Parathyroid adenoma (tissue), 2 donors: ENCODE results near the gene PAN3.
"Not testable (repeated sequence)": the region's sequence is repeated elsewhere in the genome, so short reads cannot be mapped to it uniquely, and the experiment has no call there.

Experiments used
- H2AFZ ChIP-seq: fragments of 300-600 bp; sonication (generic); one replicate; pipeline ENCODE4 v1.7.0; 2017; ENCODE audit warnings: antibody characterized with exemption, mild to moderate bottlenecking
- H3K27ac ChIP-seq: fragments of 300-600 bp; sonication (generic); one replicate; pipeline ENCODE4 v1.7.0; 2017
- H3K27me3 ChIP-seq: fragments of 300-600 bp; sonication (generic); one replicate; pipeline ENCODE4 v1.7.0; 2017; ENCODE audit warnings: low read length; ENCODE audit not compliant: control insufficient read depth, insufficient read depth
- H3K36me3 ChIP-seq: fragments of 300-600 bp; sonication (generic); one replicate; pipeline ENCODE4 v1.7.0; 2017; ENCODE audit warnings: low read length; ENCODE audit not compliant: control insufficient read depth, insufficient read depth
- H3K4me1 ChIP-seq: fragments of 300-600 bp; sonication (generic); one replicate; pipeline ENCODE4 v1.7.0; 2017; ENCODE audit warnings: control low read depth
- H3K4me2 ChIP-seq: fragments of 300-600 bp; sonication (generic); one replicate; pipeline ENCODE4 v1.7.0; 2017; ENCODE audit warnings: low read length
- H3K4me3 ChIP-seq: fragments of 300-600 bp; sonication (generic); one replicate; pipeline ENCODE4 v1.7.0; 2017; ENCODE audit warnings: low read depth, low read length
- H3K79me2 ChIP-seq: fragments of 300-600 bp; sonication (generic); one replicate; pipeline ENCODE4 v1.7.0; 2017; ENCODE audit warnings: control low read depth
- H3K9ac ChIP-seq: fragments of 300-600 bp; sonication (generic); one replicate; pipeline ENCODE4 v1.7.0; 2017; ENCODE audit warnings: mild to moderate bottlenecking
- H3K9me3 ChIP-seq: fragments of 300-600 bp; sonication (generic); one replicate; pipeline ENCODE4 v1.7.0; 2017; ENCODE audit warnings: low read length; ENCODE audit not compliant: control insufficient read depth
- TF ChIP-seq, protein P1 (sequence below): fragments of 300-600 bp; sonication (generic); IDR thresholded peaks from one replicate; pipeline ENCODE4 v1.7.0; 2017; ENCODE audit warnings: antibody characterized with exemption, mild to moderate bottlenecking
- donor health status: primary hyperparathyroidism.

Gene PAN3

DNA sequence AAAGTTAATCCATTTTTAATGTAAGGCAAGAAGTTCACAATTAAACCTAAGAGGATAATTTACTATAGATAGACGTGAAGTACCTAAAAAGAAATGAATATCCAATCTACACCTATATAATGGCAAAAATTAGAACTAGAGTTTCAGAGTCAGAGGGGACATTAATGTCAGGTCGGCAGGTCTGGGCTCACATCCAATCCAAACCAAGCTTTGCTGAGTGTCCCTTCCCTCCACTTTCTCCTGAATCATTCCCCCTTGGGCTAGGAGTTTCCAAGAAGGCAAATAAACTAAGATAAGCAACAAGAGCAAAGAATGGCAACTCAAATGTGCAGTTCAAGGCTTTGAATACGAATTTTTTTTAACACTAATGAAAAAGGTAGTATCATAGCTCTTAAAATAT lies 40.8 kb upstream of the PAN3 start:
- H3K27ac ChIP-seq: no peak overlapping the region
- TF ChIP-seq, protein P1, sequence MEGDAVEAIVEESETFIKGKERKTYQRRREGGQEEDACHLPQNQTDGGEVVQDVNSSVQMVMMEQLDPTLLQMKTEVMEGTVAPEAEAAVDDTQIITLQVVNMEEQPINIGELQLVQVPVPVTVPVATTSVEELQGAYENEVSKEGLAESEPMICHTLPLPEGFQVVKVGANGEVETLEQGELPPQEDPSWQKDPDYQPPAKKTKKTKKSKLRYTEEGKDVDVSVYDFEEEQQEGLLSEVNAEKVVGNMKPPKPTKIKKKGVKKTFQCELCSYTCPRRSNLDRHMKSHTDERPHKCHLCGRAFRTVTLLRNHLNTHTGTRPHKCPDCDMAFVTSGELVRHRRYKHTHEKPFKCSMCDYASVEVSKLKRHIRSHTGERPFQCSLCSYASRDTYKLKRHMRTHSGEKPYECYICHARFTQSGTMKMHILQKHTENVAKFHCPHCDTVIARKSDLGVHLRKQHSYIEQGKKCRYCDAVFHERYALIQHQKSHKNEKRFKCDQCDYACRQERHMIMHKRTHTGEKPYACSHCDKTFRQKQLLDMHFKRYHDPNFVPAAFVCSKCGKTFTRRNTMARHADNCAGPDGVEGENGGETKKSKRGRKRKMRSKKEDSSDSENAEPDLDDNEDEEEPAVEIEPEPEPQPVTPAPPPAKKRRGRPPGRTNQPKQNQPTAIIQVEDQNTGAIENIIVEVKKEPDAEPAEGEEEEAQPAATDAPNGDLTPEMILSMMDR: no peak
- no peaks in the 10 kb centered on the region for H3K4me1 ChIP-seq
- peaks cover 4% of the 10 kb centered on the region for H3K9me3 ChIP-seq
- H3K27me3 ChIP-seq: peaks cover 3% of the 10 kb centered on the region
- no peak overlapping the region for H2AFZ ChIP-seq
- no peaks in the 10 kb centered on the region for H3K79me2 ChIP-seq
- no peak overlapping the region for H3K9ac ChIP-seq
- no peaks in the 10 kb centered on the region for H3K36me3 ChIP-seq
- no peak overlapping the region for H3K4me2 ChIP-seq
- no peak overlapping the region for H3K4me3 ChIP-seq

DNA sequence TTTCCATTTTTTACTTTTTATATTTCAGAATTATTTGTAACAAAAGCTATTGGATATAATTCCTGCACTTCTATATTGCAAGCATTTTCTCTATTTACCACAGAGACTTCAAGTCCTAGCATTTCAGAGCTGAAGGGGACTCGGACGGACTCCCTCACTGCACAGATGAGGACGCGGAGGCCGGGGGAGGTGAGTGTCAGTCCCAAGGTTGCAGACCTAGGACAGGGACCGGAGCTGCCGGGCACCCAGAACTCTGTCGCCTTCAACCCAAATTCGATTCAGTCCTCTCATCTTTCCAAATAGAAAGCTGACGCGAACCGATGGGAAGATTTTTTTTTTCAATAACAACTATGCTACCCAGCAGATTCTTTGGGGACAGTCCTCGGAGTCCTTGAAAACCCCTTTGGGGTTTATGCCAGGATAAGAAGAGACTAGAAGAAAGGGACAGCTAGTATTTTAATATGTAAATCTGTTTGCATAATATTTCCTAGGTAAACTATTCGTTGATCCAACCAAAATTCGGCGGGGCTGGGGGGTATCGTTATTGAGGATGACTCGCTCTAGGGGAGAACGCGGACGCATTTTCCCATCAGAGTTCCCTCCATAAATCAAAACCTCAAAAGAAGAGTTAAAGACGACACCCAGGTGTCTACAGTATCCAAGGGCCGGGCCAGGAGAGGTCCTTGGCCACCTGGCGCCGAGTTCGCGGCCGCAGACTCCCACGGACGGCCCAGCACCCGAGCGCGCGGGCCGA lies 38.8 kb upstream of the PAN3 start:
- Histone ChIP-seq H3K4me2 (peak overlapping the region; percentile 67), H3K4me3 (no peak overlapping the region), H3K9me3 (peaks cover 4% of the 10 kb centered on the region), H3K79me2 (no peaks in the 10 kb centered on the region), H3K27ac (no peak overlapping the region), H3K27me3 (peaks cover 3% of the 10 kb centered on the region), H2AFZ (no peak overlapping the region), H3K9ac (no peak overlapping the region), H3K4me1 (no peaks in the 10 kb centered on the region), H3K36me3 (no peaks in the 10 kb centered on the region)
- TF ChIP-seq, protein P1: no peak

DNA sequence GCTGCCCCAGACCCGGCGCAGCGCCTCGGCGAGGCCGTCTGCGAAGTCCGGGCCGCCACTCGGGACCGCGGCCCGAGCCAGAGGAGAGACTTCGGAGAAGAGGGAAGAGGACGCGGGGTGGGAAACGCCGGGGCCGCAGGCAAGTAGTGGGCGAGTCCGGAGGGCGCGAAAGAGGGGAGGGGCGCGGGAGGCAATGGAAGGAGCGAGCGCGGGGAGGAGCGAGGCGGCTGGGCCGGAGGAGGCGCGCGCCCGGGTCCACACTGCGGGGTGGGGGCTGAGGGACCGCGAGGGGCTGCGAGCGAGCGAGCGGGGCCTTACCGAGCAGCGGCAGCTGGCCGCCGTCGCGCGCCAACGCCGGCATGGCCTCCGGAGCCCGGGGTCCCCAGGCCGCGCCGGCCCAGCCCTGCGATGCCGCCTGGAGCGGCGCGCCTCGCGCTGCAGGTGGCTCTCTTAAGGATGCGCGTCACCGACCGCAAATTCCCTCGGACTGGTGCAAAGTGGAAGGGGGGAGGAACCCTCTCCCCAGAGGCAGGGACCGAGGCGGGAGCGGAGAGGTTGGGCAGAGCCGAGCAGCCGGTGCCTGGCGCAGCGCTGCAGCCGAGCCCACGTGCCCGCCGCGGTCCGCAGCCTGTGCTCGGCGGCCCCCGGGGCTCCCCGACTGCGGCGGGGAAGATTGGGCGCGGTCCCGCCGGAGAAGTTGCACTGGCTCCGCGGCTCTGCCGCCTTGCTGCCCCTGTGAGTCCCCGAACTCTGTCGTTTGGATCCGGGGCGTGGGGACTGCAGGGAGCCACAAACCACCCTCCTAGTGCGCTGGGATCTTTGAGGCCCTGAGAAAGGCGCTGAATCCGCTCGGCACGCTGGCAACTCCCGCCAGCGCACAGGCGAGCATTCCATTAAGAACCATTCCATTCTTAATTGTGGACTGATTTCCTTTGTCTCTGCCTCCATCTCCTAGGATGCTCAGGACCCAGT lies 37.9 kb upstream of the PAN3 start, which contains the start of gene FLT3:
TSS of gene FLT3 (minus strand) at position 427 of the 972 bp plus-strand sequence. CDS start at position 361, 66 bp downstream.
- Histone ChIP-seq H3K9me3 (peaks cover 4% of the 10 kb centered on the region), H3K36me3 (no peaks in the 10 kb centered on the region), H2AFZ (peak within 1 kb of the TSS; percentile 56), H3K4me1 (no peaks in the 10 kb centered on the region), H3K27me3 (peaks cover 3% of the 10 kb centered on the region), H3K4me2 (peak within 1 kb of the TSS; percentile 67), H3K9ac (no peak within 1 kb of the TSS), H3K27ac (no peak within 1 kb of the TSS), H3K4me3 (peak within 1 kb of the TSS; percentile 16), H3K79me2 (no peaks in the 10 kb centered on the region)
- TF ChIP-seq, protein P1: no peak

DNA sequence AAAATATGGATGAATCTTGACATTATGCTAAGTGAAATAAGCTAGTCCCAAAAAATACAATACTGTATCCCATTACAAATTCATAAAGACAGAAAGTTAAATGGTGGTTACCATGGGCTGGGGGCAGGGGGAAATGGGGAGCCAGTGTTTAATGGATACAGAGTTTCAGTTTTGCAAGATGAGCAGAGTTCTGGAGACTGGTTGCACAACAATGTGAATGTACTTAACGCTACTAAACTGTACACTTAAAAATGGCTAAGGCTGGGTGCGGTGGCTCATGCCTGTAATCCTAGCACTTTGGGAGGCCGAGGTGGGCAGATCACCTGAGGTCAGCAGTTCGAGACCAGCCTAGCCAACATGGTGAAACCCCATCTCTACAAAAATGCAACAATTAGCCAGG lies 36.5 kb upstream of the PAN3 start:
- H3K4me2 ChIP-seq, H3K27me3 ChIP-seq, H3K9me3 ChIP-seq, H2AFZ ChIP-seq, H3K27ac ChIP-seq, H3K36me3 ChIP-seq, H3K79me2 ChIP-seq, H3K4me3 ChIP-seq, H3K9ac ChIP-seq, H3K4me1 ChIP-seq: not testable (repeated sequence)

DNA sequence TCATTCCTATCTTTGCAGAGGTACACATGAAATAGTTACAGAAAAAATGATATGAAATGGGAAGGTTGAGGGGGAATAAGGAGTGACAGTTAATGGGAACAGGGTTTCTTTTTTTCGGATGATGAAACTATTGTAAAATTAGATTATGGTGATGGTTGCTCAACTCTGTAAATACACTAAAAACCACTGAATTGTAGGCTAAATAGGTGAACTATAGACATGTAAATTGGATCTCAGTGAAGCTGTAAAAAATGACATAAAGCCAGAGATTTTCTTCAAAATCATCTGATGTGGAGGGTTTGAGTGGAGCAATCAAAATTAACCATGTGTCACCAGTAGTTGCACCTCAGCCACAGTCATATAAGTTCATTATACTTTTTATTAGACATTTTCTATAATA lies 31.4 kb upstream of the PAN3 start:
- H3K9ac ChIP-seq: no peak overlapping the region
- no peaks in the 10 kb centered on the region for H3K9me3 ChIP-seq
- H3K4me2 ChIP-seq: no peak overlapping the region
- no peaks in the 10 kb centered on the region for H3K79me2 ChIP-seq
- H3K4me1 ChIP-seq: no peaks in the 10 kb centered on the region
- no peak overlapping the region for H2AFZ ChIP-seq
- H3K4me3 ChIP-seq: no peak overlapping the region
- no peaks in the 10 kb centered on the region for H3K36me3 ChIP-seq
- no peaks in the 10 kb centered on the region for H3K27me3 ChIP-seq
- no peak overlapping the region for H3K27ac ChIP-seq
- TF ChIP-seq, protein P1: no peak
